Mesothelial cell of epicardium (in vitro differentiated cells): Measurements from ENCODE around the gene PARVA. TPM values are rescaled to one million over a fixed set of nuclear protein-coding genes. Genes with fewer than 3 reads are reported as not detected.

Source experiments
- DNase-seq, 2 experiments: peaks; one replicate each; pipeline ENCODE4 v3.0.0; 2021; ENCODE audit warnings: low spot score in 2 of 2; ENCODE audit not compliant: unreplicated experiment in 2 of 2
- H3K27ac Mint-ChIP-seq: 2 replicates; pipeline ENCODE4 v1.8.0; 2021; ENCODE audit warnings: mixed read lengths
- H3K27me3 Mint-ChIP-seq: 2 replicates; pipeline ENCODE4 v1.8.0; 2021; ENCODE audit warnings: low read depth, mixed read lengths
- H3K36me3 Mint-ChIP-seq: 2 replicates; pipeline ENCODE4 v1.8.0; 2021; ENCODE audit warnings: mixed read lengths
- H3K4me1 Mint-ChIP-seq: 2 replicates; pipeline ENCODE4 v1.8.0; 2021; ENCODE audit warnings: mixed read lengths
- H3K4me3 Mint-ChIP-seq: 2 replicates; pipeline ENCODE4 v1.8.0; 2021; ENCODE audit warnings: mild to moderate bottlenecking, moderate library complexity, mixed read lengths
- H3K9me3 Mint-ChIP-seq: 2 replicates; pipeline ENCODE4 v1.8.0; 2021; ENCODE audit warnings: mixed read lengths
- CTCF ChIP-seq: fragments of 200-600 bp; sonication (generic); IDR thresholded peaks from one replicate; pipeline ENCODE4 v1.5.0; 2021; ENCODE audit warnings: antibody characterized with exemption; ENCODE audit not compliant: unreplicated experiment
- total RNA-seq: library from RNA; stranded (reverse); gene quantifications from 3 replicates; pipeline ENCODE4 v1.2.1, GENCODE V29; 2021

Gene PARVA
- total RNA-seq, 1 donor from 2014 or later, result 77.1 TPM

- Mint-ChIP-seq H3K4me1 (peaks cover 49% of the 10 kb centered on the region), H3K36me3 (peaks cover 18% of the 10 kb centered on the region), H3K9me3 (peaks cover 9% of the 10 kb centered on the region), H3K4me3 (no peak overlapping the region), H3K27me3 (no peaks in the 10 kb centered on the region), H3K27ac (peak overlapping the region; percentile 52)
- no peak for DNase-seq
- no peak for TF ChIP-seq CTCF
These were observed 12.6 kb downstream of the PARVA start for GRCh38 chr11:12389676-12390657.

GRCh38 chr11:12390687-12391110, 13.3 kb downstream of the PARVA start:
- H3K9me3 Mint-ChIP-seq, result peaks cover 9% of the 10 kb centered on the region
- H3K27ac Mint-ChIP-seq, result peak overlapping the region; percentile 52
- H3K27me3 Mint-ChIP-seq, result no peaks in the 10 kb centered on the region
- peaks cover 48% of the 10 kb centered on the region for H3K4me1 Mint-ChIP-seq
- TF ChIP-seq CTCF, result no peak
- H3K36me3 Mint-ChIP-seq, result peaks cover 25% of the 10 kb centered on the region
- H3K4me3 Mint-ChIP-seq, result no peak overlapping the region
- DNase-seq, result no peak

- H3K4me3 Mint-ChIP-seq, result no peak overlapping the region
- no peaks in the 10 kb centered on the region for H3K27me3 Mint-ChIP-seq
- TF ChIP-seq CTCF, result no peak
- no peak for DNase-seq
- peaks cover 35% of the 10 kb centered on the region for H3K4me1 Mint-ChIP-seq
- H3K27ac Mint-ChIP-seq, result no peak overlapping the region
- H3K9me3 Mint-ChIP-seq, result peaks cover 14% of the 10 kb centered on the region
- peaks cover 33% of the 10 kb centered on the region for H3K36me3 Mint-ChIP-seq
These were observed 15.3 kb downstream of the PARVA start for GRCh38 chr11:12392672-12393071.

- Mint-ChIP-seq H3K4me1 (peaks cover 35% of the 10 kb centered on the region), H3K27ac (no peak overlapping the region)
These were observed 16.3 kb downstream of the PARVA start for GRCh38 chr11:12393691-12394090.

GRCh38 chr11:12394601-12395000, 17.2 kb downstream of the PARVA start:
- TF ChIP-seq CTCF, result no peak
- Mint-ChIP-seq H3K36me3 (peaks cover 33% of the 10 kb centered on the region), H3K27ac (no peak overlapping the region), H3K9me3 (peaks cover 14% of the 10 kb centered on the region), H3K4me1 (peaks cover 30% of the 10 kb centered on the region), H3K4me3 (no peak overlapping the region), H3K27me3 (no peaks in the 10 kb centered on the region)
- DNase-seq, result no peak

More at GRCh38 chr11:12393691-12394090, 16.3 kb downstream of the PARVA start:
- DNase-seq, result no peak
- Mint-ChIP-seq H3K36me3 (peaks cover 33% of the 10 kb centered on the region), H3K4me3 (no peak overlapping the region), H3K9me3 (peaks cover 14% of the 10 kb centered on the region), H3K27me3 (no peaks in the 10 kb centered on the region)
- TF ChIP-seq CTCF, result no peak
